WTC11 (cell line): ENCODE data around the gene OPCML.

Experiments
- CREB1 ChIP-seq: sonication (generic); formaldehyde crosslinking; IDR thresholded peaks from 2 replicates; pipeline ENCODE4 v1.8.0; 2023; ENCODE audit warnings: mild to moderate bottlenecking, missing genetic modification reagents
- ETV6 ChIP-seq: sonication (generic); formaldehyde crosslinking; IDR thresholded peaks from 2 replicates; pipeline ENCODE4 v1.8.1; 2022; ENCODE audit warnings: mild to moderate bottlenecking, missing genetic modification reagents
- FOXJ3 ChIP-seq: sonication (generic); formaldehyde crosslinking; IDR thresholded peaks from 2 replicates; pipeline ENCODE4 v1.9.0; 2021; ENCODE audit warnings: missing genetic modification reagents, mild to moderate bottlenecking, borderline replicate concordance
- FOXP1 ChIP-seq: sonication (generic); formaldehyde crosslinking; IDR thresholded peaks from 2 replicates; pipeline ENCODE4 v1.8.0; 2022; ENCODE audit warnings: missing genetic modification reagents, mild to moderate bottlenecking, moderate library complexity, borderline replicate concordance
- NR3C1 ChIP-seq: sonication (generic); formaldehyde crosslinking; conservative IDR thresholded peaks from 2 replicates; pipeline ENCODE4 v1.8.1; 2023; ENCODE audit warnings: low read depth, mild to moderate bottlenecking, missing genetic modification reagents
- ZNF219 ChIP-seq: sonication (generic); formaldehyde crosslinking; IDR thresholded peaks from 2 replicates; pipeline ENCODE4 v1.8.0; 2023; ENCODE audit warnings: missing genetic modification reagents, mild to moderate bottlenecking, borderline replicate concordance
- TF ChIP-seq, protein P1 (sequence below): fragments of 200-600 bp; IDR thresholded peaks from 2 replicates; pipeline ENCODE4 v1.8.0; 2022; ENCODE audit warnings: antibody characterized with exemption
- TF ChIP-seq, protein P2 (sequence below): sonication (generic); formaldehyde crosslinking; IDR thresholded peaks from 2 replicates; pipeline ENCODE4 v1.8.1; 2022; ENCODE audit warnings: low read depth, missing genetic modification reagents, borderline replicate concordance
- TF ChIP-seq, protein P3 (sequence below): sonication (generic); formaldehyde crosslinking; IDR thresholded peaks from 2 replicates; pipeline ENCODE4 v1.8.1; 2022; ENCODE audit warnings: low read depth, mild to moderate bottlenecking, moderate library complexity, missing genetic modification reagents, borderline replicate concordance
- TF ChIP-seq, protein P4 (sequence below): sonication (generic); formaldehyde crosslinking; IDR thresholded peaks from 2 replicates; pipeline ENCODE4 v1.8.1; 2022; ENCODE audit warnings: mild to moderate bottlenecking, missing genetic modification reagents, moderate library complexity, borderline replicate concordance
- TF ChIP-seq, protein P5 (sequence below): sonication (generic); formaldehyde crosslinking; IDR thresholded peaks from 2 replicates; pipeline ENCODE4 v1.8.1; 2023; ENCODE audit warnings: mild to moderate bottlenecking, moderate library complexity, missing genetic modification reagents

DNA sequence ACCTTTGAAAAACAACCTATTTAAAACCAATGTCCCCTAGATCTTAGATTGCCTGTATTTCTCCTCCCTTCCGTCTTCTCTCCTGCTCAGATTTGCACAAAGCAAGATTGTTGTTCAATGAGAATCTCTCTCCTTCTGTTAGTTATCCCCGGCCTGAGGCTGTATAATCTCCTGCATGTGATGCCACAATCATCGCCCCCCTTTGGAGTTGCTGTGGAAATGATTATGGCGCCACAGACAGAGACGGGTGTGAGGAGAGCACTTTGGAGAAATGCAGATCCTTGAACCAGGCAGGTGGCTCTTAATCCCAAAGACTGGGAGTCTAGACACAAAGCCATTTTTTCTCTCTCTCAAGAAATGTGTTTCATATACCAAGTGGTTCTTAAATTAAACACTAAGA, 941.3 kb downstream of the OPCML start:
- TF ChIP-seq, protein P1, sequence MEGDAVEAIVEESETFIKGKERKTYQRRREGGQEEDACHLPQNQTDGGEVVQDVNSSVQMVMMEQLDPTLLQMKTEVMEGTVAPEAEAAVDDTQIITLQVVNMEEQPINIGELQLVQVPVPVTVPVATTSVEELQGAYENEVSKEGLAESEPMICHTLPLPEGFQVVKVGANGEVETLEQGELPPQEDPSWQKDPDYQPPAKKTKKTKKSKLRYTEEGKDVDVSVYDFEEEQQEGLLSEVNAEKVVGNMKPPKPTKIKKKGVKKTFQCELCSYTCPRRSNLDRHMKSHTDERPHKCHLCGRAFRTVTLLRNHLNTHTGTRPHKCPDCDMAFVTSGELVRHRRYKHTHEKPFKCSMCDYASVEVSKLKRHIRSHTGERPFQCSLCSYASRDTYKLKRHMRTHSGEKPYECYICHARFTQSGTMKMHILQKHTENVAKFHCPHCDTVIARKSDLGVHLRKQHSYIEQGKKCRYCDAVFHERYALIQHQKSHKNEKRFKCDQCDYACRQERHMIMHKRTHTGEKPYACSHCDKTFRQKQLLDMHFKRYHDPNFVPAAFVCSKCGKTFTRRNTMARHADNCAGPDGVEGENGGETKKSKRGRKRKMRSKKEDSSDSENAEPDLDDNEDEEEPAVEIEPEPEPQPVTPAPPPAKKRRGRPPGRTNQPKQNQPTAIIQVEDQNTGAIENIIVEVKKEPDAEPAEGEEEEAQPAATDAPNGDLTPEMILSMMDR = no peak
- TF ChIP-seq, protein P2, sequence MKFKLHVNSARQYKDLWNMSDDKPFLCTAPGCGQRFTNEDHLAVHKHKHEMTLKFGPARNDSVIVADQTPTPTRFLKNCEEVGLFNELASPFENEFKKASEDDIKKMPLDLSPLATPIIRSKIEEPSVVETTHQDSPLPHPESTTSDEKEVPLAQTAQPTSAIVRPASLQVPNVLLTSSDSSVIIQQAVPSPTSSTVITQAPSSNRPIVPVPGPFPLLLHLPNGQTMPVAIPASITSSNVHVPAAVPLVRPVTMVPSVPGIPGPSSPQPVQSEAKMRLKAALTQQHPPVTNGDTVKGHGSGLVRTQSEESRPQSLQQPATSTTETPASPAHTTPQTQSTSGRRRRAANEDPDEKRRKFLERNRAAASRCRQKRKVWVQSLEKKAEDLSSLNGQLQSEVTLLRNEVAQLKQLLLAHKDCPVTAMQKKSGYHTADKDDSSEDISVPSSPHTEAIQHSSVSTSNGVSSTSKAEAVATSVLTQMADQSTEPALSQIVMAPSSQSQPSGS (CRISPR knock-in tag) = no peak
- TF ChIP-seq, protein P3, sequence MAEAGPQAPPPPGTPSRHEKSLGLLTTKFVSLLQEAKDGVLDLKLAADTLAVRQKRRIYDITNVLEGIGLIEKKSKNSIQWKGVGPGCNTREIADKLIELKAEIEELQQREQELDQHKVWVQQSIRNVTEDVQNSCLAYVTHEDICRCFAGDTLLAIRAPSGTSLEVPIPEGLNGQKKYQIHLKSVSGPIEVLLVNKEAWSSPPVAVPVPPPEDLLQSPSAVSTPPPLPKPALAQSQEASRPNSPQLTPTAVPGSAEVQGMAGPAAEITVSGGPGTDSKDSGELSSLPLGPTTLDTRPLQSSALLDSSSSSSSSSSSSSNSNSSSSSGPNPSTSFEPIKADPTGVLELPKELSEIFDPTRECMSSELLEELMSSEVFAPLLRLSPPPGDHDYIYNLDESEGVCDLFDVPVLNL (CRISPR knock-in tag) = no peak
- no peak for TF ChIP-seq NR3C1
- no peak for TF ChIP-seq ETV6 (CRISPR knock-in tag)
- TF ChIP-seq ZNF219 (CRISPR knock-in tag) = no peak
- TF ChIP-seq CREB1 (CRISPR knock-in tag) = no peak
- TF ChIP-seq FOXJ3 (CRISPR knock-in tag) = no peak
- no peak for TF ChIP-seq FOXP1 (CRISPR knock-in tag)
- TF ChIP-seq, protein P4, sequence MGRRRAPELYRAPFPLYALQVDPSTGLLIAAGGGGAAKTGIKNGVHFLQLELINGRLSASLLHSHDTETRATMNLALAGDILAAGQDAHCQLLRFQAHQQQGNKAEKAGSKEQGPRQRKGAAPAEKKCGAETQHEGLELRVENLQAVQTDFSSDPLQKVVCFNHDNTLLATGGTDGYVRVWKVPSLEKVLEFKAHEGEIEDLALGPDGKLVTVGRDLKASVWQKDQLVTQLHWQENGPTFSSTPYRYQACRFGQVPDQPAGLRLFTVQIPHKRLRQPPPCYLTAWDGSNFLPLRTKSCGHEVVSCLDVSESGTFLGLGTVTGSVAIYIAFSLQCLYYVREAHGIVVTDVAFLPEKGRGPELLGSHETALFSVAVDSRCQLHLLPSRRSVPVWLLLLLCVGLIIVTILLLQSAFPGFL = no peak
- TF ChIP-seq, protein P5, sequence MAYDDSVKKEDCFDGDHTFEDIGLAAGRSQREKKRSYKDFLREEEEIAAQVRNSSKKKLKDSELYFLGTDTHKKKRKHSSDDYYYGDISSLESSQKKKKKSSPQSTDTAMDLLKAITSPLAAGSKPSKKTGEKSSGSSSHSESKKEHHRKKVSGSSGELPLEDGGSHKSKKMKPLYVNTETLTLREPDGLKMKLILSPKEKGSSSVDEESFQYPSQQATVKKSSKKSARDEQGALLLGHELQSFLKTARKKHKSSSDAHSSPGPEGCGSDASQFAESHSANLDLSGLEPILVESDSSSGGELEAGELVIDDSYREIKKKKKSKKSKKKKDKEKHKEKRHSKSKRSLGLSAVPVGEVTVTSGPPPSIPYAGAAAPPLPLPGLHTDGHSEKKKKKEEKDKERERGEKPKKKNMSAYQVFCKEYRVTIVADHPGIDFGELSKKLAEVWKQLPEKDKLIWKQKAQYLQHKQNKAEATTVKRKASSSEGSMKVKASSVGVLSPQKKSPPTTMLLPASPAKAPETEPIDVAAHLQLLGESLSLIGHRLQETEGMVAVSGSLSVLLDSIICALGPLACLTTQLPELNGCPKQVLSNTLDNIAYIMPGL = no peak
